ENCODE measurements around the gene TFPT.

The TFPT gene

GRCh38 chr19:54081032-54081431 is 34.4 kb downstream of the TFPT start, which contains the start of gene TARM1:
Gene TARM1, minus strand, starts transcription at chr19:54081365. Its CDS starts 25 bp downstream, at chr19:54081340.
- in situ Hi-C loops (cut with MboI; ENCODE audit: low sequenced_read_pairs) = no loop called here

GRCh38 chr19:54077334-54077733 is 38.1 kb downstream of the TFPT start:
- in situ Hi-C loops (cut with MboI; ENCODE audit: low sequenced_read_pairs) = no loop called here

GRCh38 chr19:54074851-54075250 is 40.6 kb downstream of the TFPT start:
- in situ Hi-C loops (cut with MboI; ENCODE audit: low sequenced_read_pairs) = no loop called here

- in situ Hi-C loops (cut with MboI; ENCODE audit: low sequenced_read_pairs) = no loop called here
Measured at GRCh38 chr19:54073829-54074228, 41.6 kb downstream of the TFPT start.

GRCh38 chr19:54069470-54069869 is 46.0 kb downstream of the TFPT start:
- in situ Hi-C loops (cut with MboI; ENCODE audit: low sequenced_read_pairs) = no loop called here

- in situ Hi-C loops (cut with MboI; ENCODE audit: low sequenced_read_pairs) = no loop called here
Measured at GRCh38 chr19:54063350-54064116, 51.9 kb downstream of the TFPT start, which contains the start of gene VSTM1. Gene VSTM1, minus strand, starts transcription at chr19:54063897. Its CDS starts 120 bp downstream, at chr19:54063777.

- in situ Hi-C loops (cut with MboI; ENCODE audit: low sequenced_read_pairs) = no loop called here
Measured at GRCh38 chr19:54062643-54063042, 52.8 kb downstream of the TFPT start.

Data from HL-60/S4 treated with retinoic acid at 250 ng/mL for 4 days and 3 days (cell line).